ENCODE data around the gene ABHD2.

Gene ABHD2

GRCh38 chr15:89192136-89192535, 103.9 kb downstream of the ABHD2 start:
- Histone ChIP-seq H3K4me1 (ENCODE audit: control insufficient read depth in 1 of 2, insufficient read depth in 2 of 2, low read length in 2 of 2) (peaks cover 0 to 5% of the 10 kb centered on the region in 2 donors), H3K27ac (ENCODE audit: low read length) (no peak overlapping the region), H3K27me3 (ENCODE audit: low read depth, low read length) (no peaks in the 10 kb centered on the region), H3K36me3 (ENCODE audit: control insufficient read depth in 1 of 2, insufficient read depth in 2 of 2, low read length in 2 of 2) (peaks cover 70 to 81% of the 10 kb centered on the region in 2 donors), H3K9me3 (ENCODE audit: control insufficient read depth in 1 of 2, low read length in 2 of 2) (no peaks in the 10 kb centered on the region), H3K4me3 (ENCODE audit: low read depth in 1 of 2, low read length in 2 of 2) (no peak overlapping the region)

- no peaks in the 10 kb centered on the region for H3K9me3 ChIP-seq (ENCODE audit: control insufficient read depth in 1 of 2, low read length in 2 of 2)
- no peaks in the 10 kb centered on the region for H3K27me3 ChIP-seq (ENCODE audit: low read depth, low read length)
- H3K27ac ChIP-seq (ENCODE audit: low read length) = no peak overlapping the region
- peaks cover 0 to 5% of the 10 kb centered on the region in 2 donors for H3K4me1 ChIP-seq (ENCODE audit: control insufficient read depth in 1 of 2, insufficient read depth in 2 of 2, low read length in 2 of 2)
- peaks cover 65 to 75% of the 10 kb centered on the region in 2 donors for H3K36me3 ChIP-seq (ENCODE audit: control insufficient read depth in 1 of 2, insufficient read depth in 2 of 2, low read length in 2 of 2)
- no peak overlapping the region for H3K4me3 ChIP-seq (ENCODE audit: low read depth in 1 of 2, low read length in 2 of 2)
Observed at GRCh38 chr15:89192766-89193165, 104.5 kb downstream of the ABHD2 start.

GRCh38 chr15:89194608-89195007, 106.4 kb downstream of the ABHD2 start:
- no peaks in the 10 kb centered on the region for H3K9me3 ChIP-seq (ENCODE audit: control insufficient read depth in 1 of 2, low read length in 2 of 2)
- peaks cover 0 to 5% of the 10 kb centered on the region in 2 donors for H3K4me1 ChIP-seq (ENCODE audit: control insufficient read depth in 1 of 2, insufficient read depth in 2 of 2, low read length in 2 of 2)
- H3K27me3 ChIP-seq (ENCODE audit: low read depth, low read length) = no peaks in the 10 kb centered on the region
- peaks cover 58 to 66% of the 10 kb centered on the region in 2 donors for H3K36me3 ChIP-seq (ENCODE audit: control insufficient read depth in 1 of 2, insufficient read depth in 2 of 2, low read length in 2 of 2)
- no peak overlapping the region for H3K4me3 ChIP-seq (ENCODE audit: low read depth in 1 of 2, low read length in 2 of 2)
- H3K27ac ChIP-seq (ENCODE audit: low read length) = no peak overlapping the region

GRCh38 chr15:89195836-89196235, 107.6 kb downstream of the ABHD2 start:
- Histone ChIP-seq H3K9me3 (ENCODE audit: control insufficient read depth in 1 of 2, low read length in 2 of 2) (no peaks in the 10 kb centered on the region), H3K4me3 (ENCODE audit: low read depth in 1 of 2, low read length in 2 of 2) (no peak overlapping the region), H3K36me3 (ENCODE audit: control insufficient read depth in 1 of 2, insufficient read depth in 2 of 2, low read length in 2 of 2) (peaks cover 49 to 57% of the 10 kb centered on the region in 2 donors), H3K27ac (ENCODE audit: low read length) (no peak overlapping the region), H3K27me3 (ENCODE audit: low read depth, low read length) (no peaks in the 10 kb centered on the region), H3K4me1 (ENCODE audit: control insufficient read depth in 1 of 2, insufficient read depth in 2 of 2, low read length in 2 of 2) (peaks cover 0 to 8% of the 10 kb centered on the region in 2 donors)

- H3K36me3 ChIP-seq (ENCODE audit: control insufficient read depth in 1 of 2, insufficient read depth in 2 of 2, low read length in 2 of 2) = peaks cover 45 to 53% of the 10 kb centered on the region in 2 donors
- no peak overlapping the region for H3K4me3 ChIP-seq (ENCODE audit: low read depth in 1 of 2, low read length in 2 of 2)
- no peaks in the 10 kb centered on the region for H3K9me3 ChIP-seq (ENCODE audit: control insufficient read depth in 1 of 2, low read length in 2 of 2)
- no peaks in the 10 kb centered on the region for H3K27me3 ChIP-seq (ENCODE audit: low read depth, low read length)
- H3K4me1 ChIP-seq (ENCODE audit: control insufficient read depth in 1 of 2, insufficient read depth in 2 of 2, low read length in 2 of 2) = peaks cover 0 to 8% of the 10 kb centered on the region in 2 donors
- no peak overlapping the region for H3K27ac ChIP-seq (ENCODE audit: low read length)
Observed at GRCh38 chr15:89196241-89196640, 108.0 kb downstream of the ABHD2 start.

GRCh38 chr15:89196994-89197393, 108.7 kb downstream of the ABHD2 start:
- Histone ChIP-seq H3K27ac (ENCODE audit: low read length) (no peak overlapping the region), H3K4me1 (ENCODE audit: control insufficient read depth in 1 of 2, insufficient read depth in 2 of 2, low read length in 2 of 2) (peaks cover 0 to 8% of the 10 kb centered on the region in 2 donors), H3K27me3 (ENCODE audit: low read depth, low read length) (no peaks in the 10 kb centered on the region), H3K9me3 (ENCODE audit: control insufficient read depth in 1 of 2, low read length in 2 of 2) (no peaks in the 10 kb centered on the region), H3K4me3 (ENCODE audit: low read depth in 1 of 2, low read length in 2 of 2) (no peak overlapping the region), H3K36me3 (ENCODE audit: control insufficient read depth in 1 of 2, insufficient read depth in 2 of 2, low read length in 2 of 2) (peaks cover 42 to 47% of the 10 kb centered on the region in 2 donors)

GRCh38 chr15:89197503-89197971, 109.3 kb downstream of the ABHD2 start:
- Histone ChIP-seq H3K36me3 (ENCODE audit: control insufficient read depth in 1 of 2, insufficient read depth in 2 of 2, low read length in 2 of 2) (peaks cover 39 to 43% of the 10 kb centered on the region in 2 donors), H3K9me3 (ENCODE audit: control insufficient read depth in 1 of 2, low read length in 2 of 2) (no peaks in the 10 kb centered on the region), H3K4me3 (ENCODE audit: low read depth in 1 of 2, low read length in 2 of 2) (no peak overlapping the region), H3K4me1 (ENCODE audit: control insufficient read depth in 1 of 2, insufficient read depth in 2 of 2, low read length in 2 of 2) (peaks cover 0 to 8% of the 10 kb centered on the region in 2 donors), H3K27ac (ENCODE audit: low read length) (no peak overlapping the region), H3K27me3 (ENCODE audit: low read depth, low read length) (no peaks in the 10 kb centered on the region)

- Histone ChIP-seq H3K4me3 (ENCODE audit: low read depth in 1 of 2, low read length in 2 of 2) (no peak overlapping the region), H3K9me3 (ENCODE audit: control insufficient read depth in 1 of 2, low read length in 2 of 2) (no peaks in the 10 kb centered on the region), H3K27ac (ENCODE audit: low read length) (peak overlapping the region; percentile 10), H3K27me3 (ENCODE audit: low read depth, low read length) (no peaks in the 10 kb centered on the region), H3K4me1 (ENCODE audit: control insufficient read depth in 1 of 2, insufficient read depth in 2 of 2, low read length in 2 of 2) (peaks cover 0 to 8% of the 10 kb centered on the region in 2 donors), H3K36me3 (ENCODE audit: control insufficient read depth in 1 of 2, insufficient read depth in 2 of 2, low read length in 2 of 2) (peaks cover 32 to 36% of the 10 kb centered on the region in 2 donors)
Observed at GRCh38 chr15:89198196-89198595, 109.9 kb downstream of the ABHD2 start.

GRCh38 chr15:89198934-89199333, 110.7 kb downstream of the ABHD2 start:
- no peaks in the 10 kb centered on the region for H3K9me3 ChIP-seq (ENCODE audit: control insufficient read depth in 1 of 2, low read length in 2 of 2)
- peaks cover 0 to 8% of the 10 kb centered on the region in 2 donors for H3K4me1 ChIP-seq (ENCODE audit: control insufficient read depth in 1 of 2, insufficient read depth in 2 of 2, low read length in 2 of 2)
- H3K27ac ChIP-seq (ENCODE audit: low read length) = peak overlapping the region; percentile 13
- H3K4me3 ChIP-seq (ENCODE audit: low read depth in 1 of 2, low read length in 2 of 2) = no peak overlapping the region
- no peaks in the 10 kb centered on the region for H3K27me3 ChIP-seq (ENCODE audit: low read depth, low read length)
- peaks cover 29 to 32% of the 10 kb centered on the region in 2 donors for H3K36me3 ChIP-seq (ENCODE audit: control insufficient read depth in 1 of 2, insufficient read depth in 2 of 2, low read length in 2 of 2)

GRCh38 chr15:89199746-89200145, 111.5 kb downstream of the ABHD2 start:
- H3K4me3 ChIP-seq (ENCODE audit: low read depth in 1 of 2, low read length in 2 of 2) = no peak overlapping the region
- H3K27me3 ChIP-seq (ENCODE audit: low read depth, low read length) = no peaks in the 10 kb centered on the region
- H3K4me1 ChIP-seq (ENCODE audit: control insufficient read depth in 1 of 2, insufficient read depth in 2 of 2, low read length in 2 of 2) = peaks cover 0 to 8% of the 10 kb centered on the region in 2 donors
- peaks cover 22 to 28% of the 10 kb centered on the region in 2 donors for H3K36me3 ChIP-seq (ENCODE audit: control insufficient read depth in 1 of 2, insufficient read depth in 2 of 2, low read length in 2 of 2)
- H3K27ac ChIP-seq (ENCODE audit: low read length) = peak overlapping the region; percentile 13
- no peaks in the 10 kb centered on the region for H3K9me3 ChIP-seq (ENCODE audit: control insufficient read depth in 1 of 2, low read length in 2 of 2)

- peaks cover 0 to 8% of the 10 kb centered on the region in 2 donors for H3K4me1 ChIP-seq (ENCODE audit: control insufficient read depth in 1 of 2, insufficient read depth in 2 of 2, low read length in 2 of 2)
- no peak overlapping the region for H3K4me3 ChIP-seq (ENCODE audit: low read depth in 1 of 2, low read length in 2 of 2)
- H3K27me3 ChIP-seq (ENCODE audit: low read depth, low read length) = no peaks in the 10 kb centered on the region
- no peaks in the 10 kb centered on the region for H3K9me3 ChIP-seq (ENCODE audit: control insufficient read depth in 1 of 2, low read length in 2 of 2)
- no peak overlapping the region for H3K27ac ChIP-seq (ENCODE audit: low read length)
- H3K36me3 ChIP-seq (ENCODE audit: control insufficient read depth in 1 of 2, insufficient read depth in 2 of 2, low read length in 2 of 2) = peaks cover 17 to 24% of the 10 kb centered on the region in 2 donors
Observed at GRCh38 chr15:89200182-89200581, 111.9 kb downstream of the ABHD2 start.

GRCh38 chr15:89201465-89202005, 113.3 kb downstream of the ABHD2 start:
- H3K4me3 ChIP-seq (ENCODE audit: low read depth in 1 of 2, low read length in 2 of 2) = no peak overlapping the region
- H3K36me3 ChIP-seq (ENCODE audit: control insufficient read depth in 1 of 2, insufficient read depth in 2 of 2, low read length in 2 of 2) = peaks cover 8 to 11% of the 10 kb centered on the region in 2 donors

More at GRCh38 chr15:89201465-89202005, 113.3 kb downstream of the ABHD2 start:
- Histone ChIP-seq H3K4me1 (ENCODE audit: control insufficient read depth in 1 of 2, insufficient read depth in 2 of 2, low read length in 2 of 2) (peaks cover 0 to 8% of the 10 kb centered on the region in 2 donors), H3K27ac (ENCODE audit: low read length) (no peak overlapping the region), H3K27me3 (ENCODE audit: low read depth, low read length) (no peaks in the 10 kb centered on the region), H3K9me3 (ENCODE audit: control insufficient read depth in 1 of 2, low read length in 2 of 2) (no peaks in the 10 kb centered on the region)
